BE2C (cell line): ENCODE data around the gene ARIH1.

Experiments
- DNase-seq: peaks from one replicate; pipeline ENCODE4 v3.0.0-alpha.2; 2020
- H3K27me3 ChIP-seq: fragments of 250-450 bp; sonication (Bioruptor Pico); 2 replicates; pipeline ENCODE4 v1.5.1; 2020; ENCODE audit warnings: mild to moderate bottlenecking
- H3K36me3 ChIP-seq: fragments of 250-450 bp; sonication (Bioruptor Pico); 2 replicates; pipeline ENCODE4 v1.5.1; 2020; ENCODE audit warnings: mild to moderate bottlenecking
- H3K4me1 ChIP-seq: fragments of 250-450 bp; sonication (Bioruptor Pico); 2 replicates; pipeline ENCODE4 v1.5.1; 2020
- H3K4me3 ChIP-seq: 2 replicates; pipeline ENCODE4 v1.5.1; 2011; ENCODE audit warnings: low read depth, low read length
- H3K9me3 ChIP-seq: fragments of 250-450 bp; sonication (Bioruptor Pico); 2 replicates; pipeline ENCODE4 v1.5.1; 2020
- CTCF ChIP-seq: IDR thresholded peaks from 2 replicates; pipeline ENCODE4 v1.5.1; 2012; ENCODE audit warnings: mild to moderate bottlenecking, low read depth, low read length

Gene ARIH1

GRCh38 chr15:72554471-72555425, 80.6 kb downstream of the ARIH1 start:
- Histone ChIP-seq H3K4me1 (no peaks in the 10 kb centered on the region), H3K27me3 (no peaks in the 10 kb centered on the region), H3K9me3 (no peaks in the 10 kb centered on the region), H3K36me3 (no peaks in the 10 kb centered on the region; the same call in 1 of the 2 replicates), H3K4me3 (no peak overlapping the region)
- no peak for TF ChIP-seq CTCF
- DNase-seq, result no peak

GRCh38 chr15:72559781-72560180, 85.7 kb downstream of the ARIH1 start:
- H3K27me3 ChIP-seq, result no peaks in the 10 kb centered on the region
- peaks cover 19% of the 10 kb centered on the region for H3K36me3 ChIP-seq
- no peaks in the 10 kb centered on the region for H3K4me1 ChIP-seq
- H3K9me3 ChIP-seq, result no peaks in the 10 kb centered on the region
- no peak for DNase-seq
- no peak overlapping the region for H3K4me3 ChIP-seq
- no peak for TF ChIP-seq CTCF

- no peak for TF ChIP-seq CTCF
- no peaks in the 10 kb centered on the region for H3K4me1 ChIP-seq
- no peak overlapping the region for H3K4me3 ChIP-seq
- DNase-seq, result no peak
- peaks cover 20% of the 10 kb centered on the region for H3K36me3 ChIP-seq
- no peaks in the 10 kb centered on the region for H3K27me3 ChIP-seq
- H3K9me3 ChIP-seq, result no peaks in the 10 kb centered on the region
These were observed 86.3 kb downstream of the ARIH1 start for GRCh38 chr15:72560458-72560857.

- Histone ChIP-seq H3K9me3 (no peaks in the 10 kb centered on the region), H3K4me3 (no peak overlapping the region), H3K27me3 (no peaks in the 10 kb centered on the region), H3K36me3 (peaks cover 26% of the 10 kb centered on the region), H3K4me1 (no peaks in the 10 kb centered on the region)
- no peak for TF ChIP-seq CTCF
- DNase-seq, result no peak
These were observed 88.3 kb downstream of the ARIH1 start for GRCh38 chr15:72562386-72562785.

GRCh38 chr15:72562878-72563277, 88.7 kb downstream of the ARIH1 start:
- H3K9me3 ChIP-seq, result no peaks in the 10 kb centered on the region
- peaks cover 26% of the 10 kb centered on the region for H3K36me3 ChIP-seq
- no peaks in the 10 kb centered on the region for H3K27me3 ChIP-seq
- H3K4me1 ChIP-seq, result no peaks in the 10 kb centered on the region
- no peak overlapping the region for H3K4me3 ChIP-seq
- no peak for DNase-seq
- no peak for TF ChIP-seq CTCF

GRCh38 chr15:72564091-72564490, 90.0 kb downstream of the ARIH1 start:
- DNase-seq, result no peak
- Histone ChIP-seq H3K4me1 (no peaks in the 10 kb centered on the region), H3K9me3 (no peaks in the 10 kb centered on the region), H3K36me3 (peaks cover 28% of the 10 kb centered on the region), H3K27me3 (no peaks in the 10 kb centered on the region), H3K4me3 (no peak overlapping the region)
- no peak for TF ChIP-seq CTCF
